ENCODE measurements around the gene PTPRR. TPM values are rescaled to one million over a fixed set of nuclear protein-coding genes. Genes with fewer than 3 reads are reported as not detected.

PTPRR gene
- total and polyA plus RNA-seq, 2 of the 4 experiments (the other 2 are of a cell fraction), result 0.18 to 0.21 TPM

DNA sequence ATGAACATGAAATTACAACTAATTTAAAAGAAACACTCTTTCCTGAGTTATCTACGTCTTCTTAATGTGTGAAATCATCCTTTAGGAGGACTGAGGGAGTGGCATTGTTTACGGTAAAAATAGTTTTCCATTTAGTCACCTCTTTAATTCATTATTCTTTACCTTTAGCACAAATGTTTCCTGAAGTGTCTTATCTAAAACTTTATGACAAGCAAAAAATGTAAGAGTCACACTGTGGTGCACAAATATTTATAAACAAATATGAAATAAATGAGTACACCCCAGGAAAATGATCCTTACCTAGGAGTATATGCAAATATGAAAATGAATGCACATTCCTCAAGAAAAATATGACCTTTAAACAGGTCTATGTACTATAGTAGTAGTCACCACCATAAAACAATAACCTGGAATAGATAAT, 104.6 kb downstream of the PTPRR start:
- Histone ChIP-seq H4K91ac (ENCODE audit: insufficient read depth, low read depth, low read length) (no peak overlapping the region), H3K4ac (ENCODE audit: low read depth, low read length) (no peak overlapping the region), H3K9me1 (ENCODE audit: insufficient read depth, low read length) (no peaks in the 10 kb centered on the region), H3K9me3 (ENCODE audit: control insufficient read depth, insufficient read depth, low read length) (no peaks in the 10 kb centered on the region), H3K9ac (ENCODE audit: low read depth, low read length) (no peak overlapping the region), H2BK20ac (ENCODE audit: low read depth, low read length) (no peak overlapping the region), H3K4me2 (ENCODE audit: low read depth, low read length) (no peak overlapping the region), H2AK9ac (replicated peaks; ENCODE audit: low read depth, low read length, poor library complexity) (no peak overlapping the region), H3K27me3 (ENCODE audit: control insufficient read depth, insufficient read depth, low read length) (no peaks in the 10 kb centered on the region), H3K23ac (ENCODE audit: low read depth, low read length) (no peak overlapping the region), H4K5ac (ENCODE audit: low read depth, low read length) (no peak overlapping the region), H3K56ac (ENCODE audit: extremely low read depth, insufficient read depth, low read length) (no peak overlapping the region), H3K36me3 (ENCODE audit: control insufficient read depth, insufficient read depth, low read length) (no peaks in the 10 kb centered on the region), H4K20me1 (ENCODE audit: insufficient read depth, low read length) (no peaks in the 10 kb centered on the region), H3K27ac (ENCODE audit: insufficient read depth, low read length) (no peak overlapping the region), H2BK5ac (ENCODE audit: low read depth, low read length, poor library complexity, severe bottlenecking) (no peak overlapping the region), H3K4me1 (ENCODE audit: control insufficient read depth, insufficient read depth, low read length) (no peaks in the 10 kb centered on the region), H2BK120ac (ENCODE audit: low read depth, low read length) (no peak overlapping the region), H2BK15ac (ENCODE audit: low read depth, low read length) (no peak overlapping the region), H3K14ac (replicated peaks; ENCODE audit: low read depth, low read length) (no peak overlapping the region), H4K8ac (ENCODE audit: low read depth in 2 of 2, low read length in 2 of 2) (no peak overlapping the region), H2AK5ac (ENCODE audit: low read depth, low read length) (no peak overlapping the region), H3K79me1 (ENCODE audit: low read depth in 1 of 2, low read length in 2 of 2) (no peaks in the 10 kb centered on the region), H3K18ac (ENCODE audit: low read depth, low read length) (no peak overlapping the region), H3K4me3 (ENCODE audit: insufficient read depth, low read depth, low read length) (no peak overlapping the region), H2AFZ (replicated peaks; ENCODE audit: low read length, poor library complexity) (no peak overlapping the region)
- no TSS peak for BruUV-seq (replicated peaks)
- WGBS, 2 experiments (ENCODE audit: extremely low coverage in 2 of 2, insufficient read length in 1 of 2), result no CpG with 5 or more reads among the region's 2 CpGs
- ChIA-PET CTCF (no interaction called here), POLR2A (ENCODE audit: unreplicated experiment) (no interaction called here)
- dilution Hi-C loops (cut with HindIII; ENCODE audit: low sequenced_read_pairs, unreplicated experiment) (no loop called here), in situ Hi-C loops (cut with MboI; ENCODE audit: low sequenced_read_pairs) (no loop called here), intact Hi-C loops (cut with micrococcal nuclease) (no loop called here)
- DNase-seq, result no peak
- TF ChIP-seq POLR2A (IDR thresholded peaks at IDR 0.05; ENCODE audit: low read depth, low read length) (no peak), CEBPB (IDR thresholded peaks at IDR 0.05; ENCODE audit: low read depth, low read length) (no peak), FOS (IDR thresholded peaks at IDR 0.05; ENCODE audit: low read depth, low read length) (no peak)
- ATAC-seq (ENCODE audit: low read depth), result no peak

Measured in IMR-90 (cell line).